Skeletal muscle tissue (tissue), 4 donors: Measurements from ENCODE around the gene TMCO4. TPM values are rescaled to one million over a fixed set of nuclear protein-coding genes. Genes with fewer than 3 reads are reported as not detected.

Experiments
- H3K27ac ChIP-seq: one replicate; pipeline ENCODE4 v1.7.0; 2013; ENCODE audit warnings: mild to moderate bottlenecking, low read depth, low read length, inconsistent platforms
- H3K27me3 ChIP-seq, 3 donors: one replicate each; pipeline ENCODE4 v1.7.0; 2013; ENCODE audit warnings: low read length in 3 of 3; ENCODE audit not compliant: control insufficient read depth in 3 of 3, insufficient read depth in 3 of 3
- H3K36me3 ChIP-seq, 3 donors: one replicate each; pipeline ENCODE4 v1.7.0; 2013; ENCODE audit warnings: low read length in 3 of 3; ENCODE audit not compliant: control insufficient read depth in 3 of 3, insufficient read depth in 3 of 3
- H3K4me1 ChIP-seq, 3 donors: one replicate each; pipeline ENCODE4 v1.7.0; 2013; ENCODE audit warnings: low read length in 3 of 3, mild to moderate bottlenecking in 3 of 3; ENCODE audit not compliant: control insufficient read depth in 3 of 3, insufficient read depth in 3 of 3
- H3K4me3 ChIP-seq, 3 donors: one replicate each; pipeline ENCODE4 v1.7.0; 2013; ENCODE audit warnings: low read length in 3 of 3
- H3K9ac ChIP-seq, 3 donors: one replicate each; pipeline ENCODE4 v1.7.0; 2013; ENCODE audit warnings: low read length in 3 of 3, mild to moderate bottlenecking in 3 of 3, moderate library complexity in 2 of 3, low read depth in 1 of 3
- H3K9me3 ChIP-seq, 3 donors: one replicate each; pipeline ENCODE4 v1.7.0; 2013; ENCODE audit warnings: low read length in 3 of 3; ENCODE audit not compliant: control insufficient read depth in 3 of 3
- total RNA-seq: library from RNA; depleted of rRNA; stranded (reverse); fragments of >200 nt; gene quantifications from one replicate; pipeline ENCODE4 v1.2.3, GENCODE V29; 2014
- donor health status: Osteomylitis.

TMCO4 gene
- total RNA-seq, 1 donor from 2014 or later, result 2.6 TPM

GRCh38 chr1:19743180-19743579 lies 56.5 kb downstream of the TMCO4 start:
- H3K4me3 ChIP-seq, result no peak overlapping the region
- H3K9me3 ChIP-seq, result no peaks in the 10 kb centered on the region
- no peaks in the 10 kb centered on the region for H3K27me3 ChIP-seq
- no peak overlapping the region for H3K9ac ChIP-seq
- no peak overlapping the region for H3K27ac ChIP-seq
- no peaks in the 10 kb centered on the region for H3K4me1 ChIP-seq
- H3K36me3 ChIP-seq, result peaks cover 6 to 11% (median 7%) of the 10 kb centered on the region in 3 donors

DNA sequence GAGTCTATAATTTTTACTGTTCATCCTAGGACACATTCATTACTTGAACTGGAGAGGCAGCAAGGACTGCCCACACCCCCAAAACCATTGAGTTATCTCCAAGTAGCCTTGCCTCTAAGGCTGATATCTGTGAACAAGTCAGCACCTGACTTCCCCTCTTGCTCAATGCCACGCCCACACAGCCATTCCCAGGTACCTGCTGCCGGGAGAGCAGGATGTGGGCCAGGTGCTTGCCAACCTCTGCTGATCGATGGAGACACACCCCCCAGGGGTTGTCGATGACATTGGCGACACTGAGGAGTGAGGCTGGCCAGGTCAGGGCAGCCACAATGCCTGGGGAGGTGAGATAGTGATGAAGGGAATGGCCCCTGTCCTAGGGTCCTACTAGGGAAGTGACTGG lies 60.1 kb downstream of the TMCO4 start:
- Histone ChIP-seq H3K9me3 (no peaks in the 10 kb centered on the region), H3K9ac (no peak overlapping the region), H3K27ac (no peak overlapping the region), H3K27me3 (no peaks in the 10 kb centered on the region), H3K4me3 (no peak overlapping the region), H3K4me1 (peaks cover 19 to 22% (median 20%) of the 10 kb centered on the region in 3 donors), H3K36me3 (peaks cover 0 to 4% (median 0%) of the 10 kb centered on the region in 3 donors)

DNA sequence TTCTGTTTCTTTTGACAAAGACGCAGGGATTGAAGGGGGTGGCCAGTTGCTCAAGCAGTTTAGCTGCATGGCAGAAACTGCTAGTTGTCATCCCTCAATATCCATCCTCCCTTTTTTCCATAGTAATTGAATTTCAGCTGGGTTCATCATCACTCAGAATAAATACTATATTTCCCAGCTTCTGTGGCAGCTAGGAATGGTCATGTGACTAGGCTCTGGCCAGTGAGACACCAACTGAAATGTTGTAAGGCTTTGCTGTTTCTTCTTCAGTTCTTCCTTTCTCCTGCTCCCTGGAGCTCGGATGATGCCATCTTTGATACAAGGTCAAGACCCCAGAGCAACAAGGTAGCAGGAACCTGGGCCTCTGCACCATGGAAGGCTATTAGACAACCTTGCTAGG lies 61.0 kb downstream of the TMCO4 start:
- Histone ChIP-seq H3K4me3 (no peak overlapping the region), H3K9me3 (no peaks in the 10 kb centered on the region), H3K36me3 (peaks cover 0 to 2% (median 0%) of the 10 kb centered on the region in 3 donors), H3K4me1 (peaks cover 23 to 25% (median 23%) of the 10 kb centered on the region in 3 donors), H3K27me3 (no peaks in the 10 kb centered on the region), H3K27ac (no peak overlapping the region), H3K9ac (no peak overlapping the region)

DNA sequence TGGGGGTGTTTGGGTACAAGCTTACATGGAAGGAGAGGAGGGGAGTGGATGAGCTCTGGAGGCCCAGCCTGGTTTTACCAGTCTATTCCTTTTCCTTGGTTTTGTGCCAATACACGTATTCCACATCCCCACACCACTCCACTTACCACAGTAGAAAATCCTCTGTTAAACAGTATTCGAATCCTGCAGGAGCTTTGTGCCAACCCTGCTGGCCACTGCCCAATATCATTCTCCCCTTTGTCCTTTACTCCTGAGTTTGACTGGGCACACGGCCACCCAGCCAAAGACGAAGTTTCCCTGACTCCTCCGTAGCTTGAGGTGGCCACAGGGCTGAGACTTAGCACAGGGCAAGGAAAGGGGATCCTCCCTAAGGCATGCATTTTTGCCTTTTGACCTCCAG lies 61.6 kb downstream of the TMCO4 start:
- peaks cover 0 to 2% (median 2%) of the 10 kb centered on the region in 3 donors for H3K36me3 ChIP-seq
- H3K27me3 ChIP-seq, result no peaks in the 10 kb centered on the region
- H3K9me3 ChIP-seq, result no peaks in the 10 kb centered on the region
- H3K9ac ChIP-seq, result no peak overlapping the region
- peaks cover 23 to 25% (median 23%) of the 10 kb centered on the region in 3 donors for H3K4me1 ChIP-seq
- no peak overlapping the region for H3K27ac ChIP-seq
- H3K4me3 ChIP-seq, result no peak overlapping the region

DNA sequence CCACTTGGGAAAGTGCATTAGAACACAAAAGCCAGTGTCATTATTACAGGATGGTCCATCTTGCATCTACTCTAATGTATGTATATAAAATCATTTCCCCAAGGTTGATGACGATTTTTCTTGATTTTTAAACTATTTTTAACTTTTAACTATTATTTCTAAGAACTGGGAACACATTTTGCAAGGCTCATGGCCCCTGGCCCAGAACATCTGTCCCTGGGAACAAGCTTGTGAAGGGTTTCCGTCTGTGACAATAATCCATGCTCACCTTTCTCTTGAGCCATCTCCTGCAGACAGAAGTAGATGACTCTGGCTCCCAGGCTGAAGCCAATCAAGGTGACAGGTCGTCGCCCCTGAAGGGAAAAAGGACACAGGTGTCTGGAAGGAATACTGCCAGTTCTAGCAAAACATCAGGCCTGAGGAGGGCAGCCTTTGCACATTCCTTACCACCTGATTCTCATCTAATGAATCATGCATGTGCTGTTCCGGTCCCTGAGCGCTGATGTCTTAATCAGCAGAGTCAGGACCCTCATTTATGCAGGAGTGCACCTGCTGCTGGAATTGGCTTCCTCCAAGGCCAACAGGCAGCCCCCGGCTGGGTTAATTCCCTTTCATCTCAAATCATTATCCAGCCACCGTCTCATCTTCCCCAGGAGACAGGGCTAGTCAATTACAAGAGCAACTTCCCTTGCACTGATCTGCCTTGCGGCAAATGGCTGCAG lies 62.5 kb downstream of the TMCO4 start:
- no peaks in the 10 kb centered on the region for H3K9me3 ChIP-seq
- no peaks in the 10 kb centered on the region for H3K27me3 ChIP-seq
- H3K27ac ChIP-seq, result no peak overlapping the region
- H3K4me1 ChIP-seq, result peaks cover 23 to 25% (median 23%) of the 10 kb centered on the region in 3 donors
- H3K4me3 ChIP-seq, result no peak overlapping the region
- peaks cover 0 to 2% (median 2%) of the 10 kb centered on the region in 3 donors for H3K36me3 ChIP-seq
- H3K9ac ChIP-seq, result no peak overlapping the region

DNA sequence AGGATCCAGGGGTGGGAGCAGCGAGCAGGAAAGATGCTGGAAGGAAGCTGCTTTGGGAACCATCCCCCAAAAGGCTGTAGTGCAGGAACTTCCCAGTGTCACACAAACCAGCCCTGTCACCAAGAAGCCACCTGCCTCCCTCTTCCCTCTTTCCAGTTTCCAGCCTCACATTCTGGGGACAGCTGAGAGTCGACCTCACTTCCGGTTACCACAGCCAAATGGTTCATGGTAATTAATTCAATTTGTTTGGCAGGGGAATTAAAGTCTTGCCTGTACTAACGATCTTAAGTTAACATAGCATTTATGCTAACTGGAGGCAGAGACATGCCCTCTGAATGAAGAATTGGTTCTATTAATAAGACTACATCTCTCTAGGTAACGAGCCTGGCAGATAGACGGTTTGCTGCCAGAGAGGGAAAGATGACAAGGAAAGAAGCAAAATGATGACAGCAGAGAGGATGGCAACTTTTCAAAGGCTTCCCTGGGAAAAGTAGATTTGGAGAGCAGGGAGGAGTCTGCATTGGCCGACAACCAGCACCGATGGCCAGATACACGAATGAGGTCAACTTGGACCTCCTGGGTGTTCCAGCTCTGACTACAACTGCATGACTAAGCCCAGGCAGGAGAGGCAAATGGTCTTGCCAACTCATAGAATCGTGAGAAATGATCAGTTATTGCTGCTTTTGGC lies 64.1 kb downstream of the TMCO4 start:
- H3K36me3 ChIP-seq, result peaks cover 0 to 2% (median 2%) of the 10 kb centered on the region in 3 donors
- no peaks in the 10 kb centered on the region for H3K27me3 ChIP-seq
- peaks cover 23 to 25% (median 23%) of the 10 kb centered on the region in 3 donors for H3K4me1 ChIP-seq
- H3K27ac ChIP-seq, result no peak overlapping the region
- H3K9ac ChIP-seq, result peak overlapping the region in 1 of 3 donors; percentile 33
- H3K4me3 ChIP-seq, result peak overlapping the region in 1 of 3 donors; percentile 22
- H3K9me3 ChIP-seq, result no peaks in the 10 kb centered on the region

GRCh38 chr1:19734472-19734999 lies 65.2 kb downstream of the TMCO4 start:
- peak overlapping the region in 1 of 3 donors; percentile 16 for H3K9ac ChIP-seq
- peaks cover 0 to 5% (median 0%) of the 10 kb centered on the region in 3 donors for H3K9me3 ChIP-seq

DNA sequence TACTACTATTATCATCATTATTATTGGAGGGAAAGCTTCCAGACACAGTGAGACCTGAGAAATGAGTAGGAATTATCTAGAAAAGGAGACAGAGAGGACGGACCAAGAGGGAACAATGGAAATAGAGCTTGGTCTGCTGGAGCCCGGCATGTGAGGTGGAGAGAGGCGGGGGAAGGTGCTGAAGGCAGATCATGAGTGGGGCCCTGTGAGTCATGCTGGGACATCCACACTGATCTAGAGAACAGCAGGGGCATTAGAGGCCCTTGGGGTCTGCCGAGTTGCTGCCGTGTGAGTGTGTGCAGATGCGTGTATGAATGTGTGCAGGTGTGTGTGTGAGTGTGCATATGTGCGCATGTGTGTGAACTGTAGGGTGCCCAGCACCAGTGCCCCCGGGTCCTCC lies 65.7 kb downstream of the TMCO4 start:
- no peak overlapping the region for H3K9ac ChIP-seq
- H3K4me1 ChIP-seq, result peaks cover 23 to 25% (median 23%) of the 10 kb centered on the region in 3 donors
- H3K9me3 ChIP-seq, result peaks cover 0 to 5% (median 0%) of the 10 kb centered on the region in 3 donors
- no peaks in the 10 kb centered on the region for H3K27me3 ChIP-seq
- no peak overlapping the region for H3K27ac ChIP-seq
- H3K36me3 ChIP-seq, result peaks cover 0 to 4% (median 2%) of the 10 kb centered on the region in 3 donors
- H3K4me3 ChIP-seq, result no peak overlapping the region

More at GRCh38 chr1:19734472-19734999, 65.2 kb downstream of the TMCO4 start:
- H3K27me3 ChIP-seq, result no peaks in the 10 kb centered on the region
- H3K27ac ChIP-seq, result no peak overlapping the region
- no peak overlapping the region for H3K4me3 ChIP-seq
- H3K4me1 ChIP-seq, result peaks cover 23 to 25% (median 23%) of the 10 kb centered on the region in 3 donors
- H3K36me3 ChIP-seq, result peaks cover 0 to 4% (median 2%) of the 10 kb centered on the region in 3 donors

DNA sequence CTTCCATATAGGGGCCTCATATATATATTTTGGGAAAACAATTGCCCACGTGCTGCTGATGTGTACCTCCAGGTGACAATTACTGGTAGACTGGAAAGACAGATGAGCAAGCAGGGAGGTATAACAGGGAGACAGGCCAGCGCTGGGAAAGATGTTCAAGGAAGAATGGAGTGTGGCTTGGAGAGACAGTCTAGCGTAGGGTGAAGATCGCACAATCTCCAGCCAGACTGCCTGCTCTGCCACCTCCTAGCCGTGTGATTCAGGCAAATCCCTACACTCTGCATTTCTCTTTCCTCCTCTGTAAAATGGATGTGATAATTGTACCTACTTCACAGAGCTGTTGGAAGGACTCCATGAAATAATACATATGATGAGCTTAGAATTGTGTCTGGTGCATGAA lies 66.1 kb downstream of the TMCO4 start:
- no peaks in the 10 kb centered on the region for H3K27me3 ChIP-seq
- no peak overlapping the region for H3K27ac ChIP-seq
- peaks cover 0 to 4% (median 2%) of the 10 kb centered on the region in 3 donors for H3K36me3 ChIP-seq
- H3K9ac ChIP-seq, result no peak overlapping the region
- H3K4me3 ChIP-seq, result no peak overlapping the region
- peaks cover 25 to 26% (median 26%) of the 10 kb centered on the region in 3 donors for H3K4me1 ChIP-seq
- peaks cover 0 to 5% (median 0%) of the 10 kb centered on the region in 3 donors for H3K9me3 ChIP-seq
